GM12878 (cell line): ENCODE results near the gene IL26. TPM values are rescaled to one million over a fixed set of nuclear protein-coding genes. Genes with fewer than 3 reads are reported as not detected.

Experiments
- BHLHE40 ChIP-seq, 2 experiments: fragments of 450-650 bp in 1 of 2; IDR thresholded peaks; 2 replicates each; pipeline ENCODE4 v1.6.1; 2011 to 2017; ENCODE audit warnings: low read depth in 2 of 2, borderline replicate concordance in 1 of 2, improper control_type of control experiment in 1 of 2, low read length in 1 of 2, mild to moderate bottlenecking in 1 of 2
- CBFB ChIP-seq: IDR thresholded peaks from 2 replicates; pipeline ENCODE4 v1.6.1; 2016; ENCODE audit warnings: antibody characterized with exemption, low read depth
- E2F8 ChIP-seq: fragments of 450-650 bp; IDR thresholded peaks from 2 replicates; pipeline ENCODE4 v1.6.1; 2018; ENCODE audit warnings: mild to moderate bottlenecking, low read depth, moderate library complexity; ENCODE audit not compliant: partially characterized antibody
- EGR1 ChIP-seq, 2 experiments: IDR thresholded peaks; 1 replicate in 1 of 2; 2 replicates in 1 of 2; pipeline ENCODE4 v1.6.1; 2011 to 2012; ENCODE audit warnings: low read depth in 2 of 2, low read length in 2 of 2, borderline replicate concordance in 1 of 2, mild to moderate bottlenecking in 1 of 2, moderate library complexity in 1 of 2
- HDAC2 ChIP-seq: fragments of 200-600 bp; sonication (generic); IDR thresholded peaks from 2 replicates; pipeline ENCODE4 v1.6.1; 2017
- JUNB ChIP-seq: IDR thresholded peaks from 2 replicates; pipeline ENCODE4 v1.6.1; 2016; ENCODE audit warnings: antibody characterized with exemption, mild to moderate bottlenecking
- LARP7 ChIP-seq: fragments of 450-650 bp; IDR thresholded peaks from 2 replicates; pipeline ENCODE4 v1.6.1; 2017; ENCODE audit warnings: mild to moderate bottlenecking
- RBBP5 ChIP-seq: fragments of 200-600 bp; sonication (generic); conservative IDR thresholded peaks from 2 replicates; pipeline ENCODE4 v1.6.1; 2016
- SMC3 ChIP-seq: IDR thresholded peaks from 2 replicates; pipeline ENCODE4 v1.6.1; 2011; ENCODE audit warnings: low read length, improper control_type of control experiment, borderline replicate concordance
- polyA plus RNA-seq, 11 experiments: library from polyadenylated mRNA; depleted of rRNA in 4 of 11; unstranded in 6 of 11; stranded (reverse) in 5 of 11; fragments of >200 nt; fragmentation: Nextera tagmentation in 4 of 11; fragmentation: Illumina TruSeq in 1 of 11; extraction: Ambion mirVana in 4 of 11; extraction: Trizol in 1 of 11; gene quantifications; 1 replicate in 1 of 11; 2 replicates in 10 of 11; pipeline versions ENCODE4 v1.2.1 to v1.2.3, GENCODE V29; 2011 to 2016; ENCODE audit warnings: inconsistent platforms in 2 of 11, missing spikeins in 2 of 11, low read depth in 1 of 11
- total RNA-seq, 4 experiments: library from RNA; depleted of rRNA in 3 of 4; stranded (reverse); fragments of >200 nt in 3 of 4; fragmentation: Illumina TruSeq in 1 of 4; extraction: Trizol in 1 of 4; gene quantifications; 2 replicates each; pipeline versions ENCODE4 v1.2.1 to v1.2.3, GENCODE V29; 2013 to 2021
- TF ChIP-seq, protein P1 (sequence below): fragments of 450-650 bp; IDR thresholded peaks from 2 replicates; pipeline ENCODE4 v1.6.1; 2017; ENCODE audit warnings: mild to moderate bottlenecking, moderate library complexity
- TF ChIP-seq, protein P2 (sequence below): IDR thresholded peaks from 2 replicates; pipeline ENCODE4 v1.6.1; 2011; ENCODE audit warnings: borderline replicate concordance, low read depth, mild to moderate bottlenecking, moderate library complexity, mixed read lengths, low read length; ENCODE audit not compliant: insufficient read depth; ENCODE audit errors: extremely low read length
- TF ChIP-seq, protein P3 (sequence below): IDR thresholded peaks from 2 replicates; pipeline ENCODE4 v1.6.1; 2012; ENCODE audit warnings: low read length, inconsistent platforms

Gene IL26
- total and polyA plus RNA-seq, 10 of the 15 experiments (the other 5 are each of a cell fraction or from before 2014, with no cell fraction given): not detected

- no peak for TF ChIP-seq E2F8
- no peak for TF ChIP-seq RBBP5
- no peak for TF ChIP-seq JUNB
- TF ChIP-seq HDAC2: no peak
- no peak for TF ChIP-seq LARP7
- no peak for TF ChIP-seq CBFB
- no peak for TF ChIP-seq BHLHE40 (IDR thresholded peaks at IDR 0.05; ENCODE audit: borderline replicate concordance in 1 of 2, low read depth in 2 of 2, low read length in 1 of 2)
- TF ChIP-seq, protein P1, sequence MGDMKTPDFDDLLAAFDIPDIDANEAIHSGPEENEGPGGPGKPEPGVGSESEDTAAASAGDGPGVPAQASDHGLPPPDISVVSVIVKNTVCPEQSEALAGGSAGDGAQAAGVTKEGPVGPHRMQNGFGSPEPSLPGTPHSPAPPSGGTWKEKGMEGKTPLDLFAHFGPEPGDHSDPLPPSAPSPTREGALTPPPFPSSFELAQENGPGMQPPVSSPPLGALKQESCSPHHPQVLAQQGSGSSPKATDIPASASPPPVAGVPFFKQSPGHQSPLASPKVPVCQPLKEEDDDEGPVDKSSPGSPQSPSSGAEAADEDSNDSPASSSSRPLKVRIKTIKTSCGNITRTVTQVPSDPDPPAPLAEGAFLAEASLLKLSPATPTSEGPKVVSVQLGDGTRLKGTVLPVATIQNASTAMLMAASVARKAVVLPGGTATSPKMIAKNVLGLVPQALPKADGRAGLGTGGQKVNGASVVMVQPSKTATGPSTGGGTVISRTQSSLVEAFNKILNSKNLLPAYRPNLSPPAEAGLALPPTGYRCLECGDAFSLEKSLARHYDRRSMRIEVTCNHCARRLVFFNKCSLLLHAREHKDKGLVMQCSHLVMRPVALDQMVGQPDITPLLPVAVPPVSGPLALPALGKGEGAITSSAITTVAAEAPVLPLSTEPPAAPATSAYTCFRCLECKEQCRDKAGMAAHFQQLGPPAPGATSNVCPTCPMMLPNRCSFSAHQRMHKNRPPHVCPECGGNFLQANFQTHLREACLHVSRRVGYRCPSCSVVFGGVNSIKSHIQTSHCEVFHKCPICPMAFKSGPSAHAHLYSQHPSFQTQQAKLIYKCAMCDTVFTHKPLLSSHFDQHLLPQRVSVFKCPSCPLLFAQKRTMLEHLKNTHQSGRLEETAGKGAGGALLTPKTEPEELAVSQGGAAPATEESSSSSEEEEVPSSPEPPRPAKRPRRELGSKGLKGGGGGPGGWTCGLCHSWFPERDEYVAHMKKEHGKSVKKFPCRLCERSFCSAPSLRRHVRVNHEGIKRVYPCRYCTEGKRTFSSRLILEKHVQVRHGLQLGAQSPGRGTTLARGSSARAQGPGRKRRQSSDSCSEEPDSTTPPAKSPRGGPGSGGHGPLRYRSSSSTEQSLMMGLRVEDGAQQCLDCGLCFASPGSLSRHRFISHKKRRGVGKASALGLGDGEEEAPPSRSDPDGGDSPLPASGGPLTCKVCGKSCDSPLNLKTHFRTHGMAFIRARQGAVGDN: no peak
- TF ChIP-seq, protein P2, sequence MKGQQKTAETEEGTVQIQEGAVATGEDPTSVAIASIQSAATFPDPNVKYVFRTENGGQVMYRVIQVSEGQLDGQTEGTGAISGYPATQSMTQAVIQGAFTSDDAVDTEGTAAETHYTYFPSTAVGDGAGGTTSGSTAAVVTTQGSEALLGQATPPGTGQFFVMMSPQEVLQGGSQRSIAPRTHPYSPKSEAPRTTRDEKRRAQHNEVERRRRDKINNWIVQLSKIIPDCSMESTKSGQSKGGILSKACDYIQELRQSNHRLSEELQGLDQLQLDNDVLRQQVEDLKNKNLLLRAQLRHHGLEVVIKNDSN: no peak
- TF ChIP-seq EGR1 (IDR thresholded peaks at IDR 0.05; ENCODE audit: borderline replicate concordance in 1 of 2, low read depth in 2 of 2, low read length in 2 of 2): no peak
- TF ChIP-seq, protein P3, sequence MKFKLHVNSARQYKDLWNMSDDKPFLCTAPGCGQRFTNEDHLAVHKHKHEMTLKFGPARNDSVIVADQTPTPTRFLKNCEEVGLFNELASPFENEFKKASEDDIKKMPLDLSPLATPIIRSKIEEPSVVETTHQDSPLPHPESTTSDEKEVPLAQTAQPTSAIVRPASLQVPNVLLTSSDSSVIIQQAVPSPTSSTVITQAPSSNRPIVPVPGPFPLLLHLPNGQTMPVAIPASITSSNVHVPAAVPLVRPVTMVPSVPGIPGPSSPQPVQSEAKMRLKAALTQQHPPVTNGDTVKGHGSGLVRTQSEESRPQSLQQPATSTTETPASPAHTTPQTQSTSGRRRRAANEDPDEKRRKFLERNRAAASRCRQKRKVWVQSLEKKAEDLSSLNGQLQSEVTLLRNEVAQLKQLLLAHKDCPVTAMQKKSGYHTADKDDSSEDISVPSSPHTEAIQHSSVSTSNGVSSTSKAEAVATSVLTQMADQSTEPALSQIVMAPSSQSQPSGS: no peak
- no peak for TF ChIP-seq SMC3
These were observed 56.3 kb downstream of the IL26 start (continued) for GRCh38 chr12:68169213-68169889.
